CD4-positive, alpha-beta T cell treated with Interleukin-4 for 1 hour (primary cell): ENCODE measurements around the gene EFCAB5.
"Not testable (repeated sequence)": the region's sequence is repeated elsewhere in the genome, so short reads cannot be mapped to it uniquely, and the experiment has no call there.

Experiments
- DNase-seq, 2 donors: peaks; one replicate each; pipeline ENCODE4 v3.0.0-alpha.2; 2020 to 2022

The EFCAB5 gene

GRCh38 chr17:30021708-30022317 lies 80.4 kb downstream of the EFCAB5 start:
- peak; percentile 30 to 63 for DNase-seq

- DNase-seq = not testable (repeated sequence)
Observed at GRCh38 chr17:30025325-30025724, 83.9 kb downstream of the EFCAB5 start.

- DNase-seq = no peak
Observed at GRCh38 chr17:30027676-30028075, 86.2 kb downstream of the EFCAB5 start.

GRCh38 chr17:30031214-30031869 lies 89.9 kb downstream of the EFCAB5 start:
- no peak for DNase-seq

GRCh38 chr17:30035369-30035768 lies 93.9 kb downstream of the EFCAB5 start:
- DNase-seq = no peak

GRCh38 chr17:30040719-30041518 lies 99.5 kb downstream of the EFCAB5 start:
- not testable (repeated sequence) for DNase-seq

GRCh38 chr17:30041551-30041950 lies 100.1 kb downstream of the EFCAB5 start:
- no peak for DNase-seq

GRCh38 chr17:30062372-30062771 lies 120.9 kb downstream of the EFCAB5 start:
- no peak for DNase-seq

GRCh38 chr17:30064738-30065137 lies 123.3 kb downstream of the EFCAB5 start:
- DNase-seq = no peak

GRCh38 chr17:30068465-30068864 lies 127.0 kb downstream of the EFCAB5 start:
- no peak for DNase-seq

GRCh38 chr17:30074254-30074653 lies 132.8 kb downstream of the EFCAB5 start:
- DNase-seq = no peak

GRCh38 chr17:30074730-30075129 lies 133.3 kb downstream of the EFCAB5 start:
- DNase-seq = no peak

- DNase-seq = no peak
Observed at GRCh38 chr17:30082773-30083172, 141.3 kb downstream of the EFCAB5 start.

GRCh38 chr17:30084788-30085187 lies 143.4 kb downstream of the EFCAB5 start:
- no peak for DNase-seq

GRCh38 chr17:30086896-30087295 lies 145.5 kb downstream of the EFCAB5 start:
- DNase-seq = no peak

GRCh38 chr17:30087431-30087830 lies 146.0 kb downstream of the EFCAB5 start:
- not testable (repeated sequence) for DNase-seq

GRCh38 chr17:30091121-30091670 lies 149.8 kb downstream of the EFCAB5 start:
- DNase-seq = no peak

- no peak for DNase-seq
Observed at GRCh38 chr17:30091771-30092170, 150.3 kb downstream of the EFCAB5 start.

- DNase-seq = no peak
Observed at GRCh38 chr17:30092886-30093285, 151.5 kb downstream of the EFCAB5 start.

GRCh38 chr17:30093463-30094147 lies 152.2 kb downstream of the EFCAB5 start:
- DNase-seq = peak; percentile 36 to 75

- peak in 1 of 2 donors; percentile 16 for DNase-seq
Observed at GRCh38 chr17:30095507-30096244, 154.2 kb downstream of the EFCAB5 start.
